Neural cell (in vitro differentiated cells): ENCODE results near the gene RBP4. TPM values are rescaled to one million over a fixed set of nuclear protein-coding genes. Genes with fewer than 3 reads are reported as not detected.

ENCODE experiments used
- H2AFZ ChIP-seq: fragments of 200-600, 300-800 bp; sonication (generic), shearing (Covaris generic); 2 replicates; pipeline ENCODE4 v1.6.0; 2014; ENCODE audit warnings: low read depth, mild to moderate bottlenecking, antibody characterized with exemption, low read length, moderate library complexity
- H3F3A ChIP-seq: fragments of 200-600 bp; shearing (Covaris generic); 2 replicates; pipeline ENCODE4 v1.6.1; 2016; ENCODE audit warnings: mild to moderate bottlenecking, moderate library complexity, mixed read lengths, antibody characterized with exemption, low read length; ENCODE audit not compliant: insufficient read depth, poor library complexity, severe bottlenecking
- H3K27ac ChIP-seq: fragments of 200-600, 300-800 bp; sonication (generic), shearing (Covaris generic); 2 replicates; pipeline ENCODE4 v1.5.1; 2014; ENCODE audit warnings: mild to moderate bottlenecking, low read length, moderate library complexity
- H3K27me3 ChIP-seq: fragments of 300-800, 200-600 bp; sonication (generic), shearing (Covaris generic); 2 replicates; pipeline ENCODE4 v1.6.0; 2014; ENCODE audit warnings: mild to moderate bottlenecking, low read depth, low read length, moderate library complexity; ENCODE audit not compliant: insufficient read depth
- H3K36me3 ChIP-seq: fragments of 300-800, 200-600 bp; sonication (generic), shearing (Covaris generic); 2 replicates; pipeline ENCODE4 v1.5.1; 2014; ENCODE audit warnings: mild to moderate bottlenecking, antibody characterized with exemption, low read length, moderate library complexity; ENCODE audit not compliant: insufficient read depth
- H3K4me2 ChIP-seq: fragments of 300-800, 200-600 bp; sonication (generic), shearing (Covaris generic); 2 replicates; pipeline ENCODE4 v1.6.0; 2014; ENCODE audit warnings: mild to moderate bottlenecking, low read length
- H3K4me3 ChIP-seq: fragments of 300-800, 200-600 bp; sonication (generic), shearing (Covaris generic); 2 replicates; pipeline ENCODE4 v1.5.1; 2014; ENCODE audit warnings: mild to moderate bottlenecking, low read length, moderate library complexity
- H3K79me2 ChIP-seq: fragments of 200-600 bp; shearing (Covaris generic); replicated peaks from 2 replicates; pipeline ENCODE4 v1.6.0; 2014; ENCODE audit warnings: mild to moderate bottlenecking, low read length, moderate library complexity; ENCODE audit not compliant: insufficient read depth
- H3K9ac ChIP-seq: fragments of 300-800, 200-600 bp; sonication (generic), shearing (Covaris generic); 2 replicates; pipeline ENCODE4 v1.6.1; 2016; ENCODE audit warnings: mild to moderate bottlenecking, low read length, mixed read lengths
- H3K9me2 ChIP-seq: fragments of 200-600 bp; shearing (Covaris generic); 2 replicates; pipeline ENCODE4 v1.6.1; 2016; ENCODE audit warnings: mild to moderate bottlenecking, low read length, mixed read lengths; ENCODE audit not compliant: insufficient read depth
- H3K9me3 ChIP-seq: fragments of 200-600, 300-800 bp; sonication (generic), shearing (Covaris generic); 2 replicates; pipeline ENCODE4 v1.6.1; 2016; ENCODE audit warnings: mild to moderate bottlenecking, mixed run types, low read length, moderate library complexity, mixed read lengths
- H4K20me1 ChIP-seq: fragments of 200-600 bp; shearing (Covaris generic); 2 replicates; pipeline ENCODE4 v1.6.1; 2016; ENCODE audit warnings: mild to moderate bottlenecking, mixed run types; ENCODE audit not compliant: insufficient read depth
- CTCF ChIP-seq: fragments of 450-650 bp; IDR thresholded peaks from 2 replicates; pipeline ENCODE4 v1.5.1; 2014; ENCODE audit warnings: antibody characterized with exemption, mild to moderate bottlenecking, moderate library complexity; ENCODE audit not compliant: poor library complexity, severe bottlenecking
- EP300 ChIP-seq: fragments of 450-650 bp; conservative IDR thresholded peaks from 2 replicates; pipeline ENCODE4 v1.6.1; 2014; ENCODE audit warnings: antibody characterized with exemption, mild to moderate bottlenecking, moderate library complexity; ENCODE audit not compliant: poor library complexity, severe bottlenecking
- EZH2 ChIP-seq: fragments of 200-600, 300-800 bp; shearing (Covaris generic), sonication (generic); IDR thresholded peaks from 2 replicates; pipeline ENCODE4 v1.6.1; 2014; ENCODE audit warnings: antibody characterized with exemption, low read length, borderline replicate concordance, mild to moderate bottlenecking; ENCODE audit not compliant: insufficient read depth, poor library complexity, severe bottlenecking
- MXI1 ChIP-seq: fragments of 450-650 bp; conservative IDR thresholded peaks from 2 replicates; pipeline ENCODE4 v1.6.1; 2014; ENCODE audit warnings: antibody characterized with exemption, mild to moderate bottlenecking; ENCODE audit not compliant: poor library complexity, severe bottlenecking
- POLR2AphosphoS5 ChIP-seq: IDR thresholded peaks from 2 replicates; pipeline ENCODE4 v1.6.1; 2012
- RAD21 ChIP-seq: fragments of 450-650 bp; conservative IDR thresholded peaks from 2 replicates; pipeline ENCODE4 v1.6.1; 2014; ENCODE audit warnings: antibody characterized with exemption, mild to moderate bottlenecking, moderate library complexity
- REST ChIP-seq: IDR thresholded peaks from 2 replicates; pipeline ENCODE4 v1.6.1; 2012; ENCODE audit warnings: borderline replicate concordance
- SMC3 ChIP-seq: fragments of 450-650 bp; conservative IDR thresholded peaks from 2 replicates; pipeline ENCODE4 v1.6.1; 2014; ENCODE audit warnings: antibody characterized with exemption, mild to moderate bottlenecking, moderate library complexity; ENCODE audit not compliant: poor library complexity
- TAF1 ChIP-seq: IDR thresholded peaks from 2 replicates; pipeline ENCODE4 v1.6.1; 2012; ENCODE audit warnings: low read depth
- polyA plus RNA-seq: library from polyadenylated mRNA; depleted of rRNA; stranded (reverse); fragments of >200 nt; gene quantifications from 2 replicates; pipeline ENCODE4 v1.2.3, GENCODE V29; 2014

RBP4 gene
- polyA plus RNA-seq, 1 donor from 2014 or later: 0.73 TPM

- no peak overlapping the region for H3K4me3 ChIP-seq
- TF ChIP-seq CTCF: no peak
- no peak for TF ChIP-seq EP300
- no peak for TF ChIP-seq POLR2AphosphoS5
- TF ChIP-seq MXI1: no peak
- no peak for TF ChIP-seq TAF1
- no peak for TF ChIP-seq RAD21
- no peak for TF ChIP-seq REST
- no peak for TF ChIP-seq SMC3
- TF ChIP-seq EZH2: no peak
- no peaks in the 10 kb centered on the region for H3K36me3 ChIP-seq
- H2AFZ ChIP-seq: no peak overlapping the region
- H4K20me1 ChIP-seq: no peaks in the 10 kb centered on the region
- no peaks in the 10 kb centered on the region for H3F3A ChIP-seq
- H3K9me3 ChIP-seq: no peaks in the 10 kb centered on the region
- H3K27me3 ChIP-seq: peaks cover 12% of the 10 kb centered on the region
- no peaks in the 10 kb centered on the region for H3K9me2 ChIP-seq
- H3K79me2 ChIP-seq: no peaks in the 10 kb centered on the region
- no peak overlapping the region for H3K27ac ChIP-seq
- H3K9ac ChIP-seq: no peak overlapping the region
- no peak overlapping the region for H3K4me2 ChIP-seq
Measured at GRCh38 chr10:93560541-93560940, 40.5 kb downstream of the RBP4 start.

- no peak for TF ChIP-seq EP300
- no peak for TF ChIP-seq RAD21
- TF ChIP-seq POLR2AphosphoS5: no peak
- no peak for TF ChIP-seq MXI1
- no peak for TF ChIP-seq SMC3
- TF ChIP-seq TAF1: no peak
- TF ChIP-seq CTCF: no peak
- no peak for TF ChIP-seq EZH2
- H2AFZ ChIP-seq: no peak overlapping the region
- no peak overlapping the region for H3K27ac ChIP-seq
- no peaks in the 10 kb centered on the region for H3K9me3 ChIP-seq
- H4K20me1 ChIP-seq: no peaks in the 10 kb centered on the region
- no peak overlapping the region for H3K9ac ChIP-seq
- H3F3A ChIP-seq: no peaks in the 10 kb centered on the region
- no peaks in the 10 kb centered on the region for H3K9me2 ChIP-seq
- no peak overlapping the region for H3K4me2 ChIP-seq
- H3K27me3 ChIP-seq: peaks cover 2% of the 10 kb centered on the region
- H3K79me2 ChIP-seq: no peaks in the 10 kb centered on the region
- no peaks in the 10 kb centered on the region for H3K36me3 ChIP-seq
- H3K4me3 ChIP-seq: no peak overlapping the region
Measured at GRCh38 chr10:93559490-93559889, 41.5 kb downstream of the RBP4 start.
